Vagina (tissue), 2 donors: ENCODE measurements around the gene DOCK2.

Experiments used
- CTCF ChIP-seq, 3 experiments: fragments of 450-650 bp in 2 of 3; fragments of 200-600 bp in 1 of 3; sonication (generic) in 1 of 3; IDR thresholded peaks; one replicate each; pipeline ENCODE4 v1.5.1; 2017 to 2019; ENCODE audit warnings: antibody characterized with exemption in 3 of 3, mild to moderate bottlenecking in 2 of 3, moderate library complexity in 2 of 3
- POLR2A ChIP-seq, 2 donors: fragments of 450-650 bp; IDR thresholded peaks; one replicate each; pipeline ENCODE4 v1.6.1; 2017; ENCODE audit warnings: antibody characterized with exemption in 2 of 2, mild to moderate bottlenecking in 2 of 2, moderate library complexity in 2 of 2
- POLR2AphosphoS5 ChIP-seq, 2 donors: sonication (generic); formaldehyde crosslinking; IDR thresholded peaks; one replicate each; pipeline ENCODE4 v1.9.0; 2017; ENCODE audit warnings: antibody characterized with exemption in 2 of 2, mild to moderate bottlenecking in 2 of 2, low read depth in 1 of 2; ENCODE audit not compliant: insufficient read depth in 1 of 2

- TF ChIP-seq CTCF (IDR thresholded peaks at IDR 0.05), result no peak
- no peak for TF ChIP-seq POLR2AphosphoS5 (IDR thresholded peaks at IDR 0.05; ENCODE audit: insufficient read depth in 1 of 2, low read depth in 1 of 2)
- no peak for TF ChIP-seq POLR2A (IDR thresholded peaks at IDR 0.05)
Observed at GRCh38 chr5:169637085-169637548, at the start of gene DOCK2.
